ENCODE measurements around the gene AQP12B.
"Not testable (repeated sequence)": the region's sequence is repeated elsewhere in the genome, so short reads cannot be mapped to it uniquely, and the experiment has no call there.

The AQP12B gene

DNA sequence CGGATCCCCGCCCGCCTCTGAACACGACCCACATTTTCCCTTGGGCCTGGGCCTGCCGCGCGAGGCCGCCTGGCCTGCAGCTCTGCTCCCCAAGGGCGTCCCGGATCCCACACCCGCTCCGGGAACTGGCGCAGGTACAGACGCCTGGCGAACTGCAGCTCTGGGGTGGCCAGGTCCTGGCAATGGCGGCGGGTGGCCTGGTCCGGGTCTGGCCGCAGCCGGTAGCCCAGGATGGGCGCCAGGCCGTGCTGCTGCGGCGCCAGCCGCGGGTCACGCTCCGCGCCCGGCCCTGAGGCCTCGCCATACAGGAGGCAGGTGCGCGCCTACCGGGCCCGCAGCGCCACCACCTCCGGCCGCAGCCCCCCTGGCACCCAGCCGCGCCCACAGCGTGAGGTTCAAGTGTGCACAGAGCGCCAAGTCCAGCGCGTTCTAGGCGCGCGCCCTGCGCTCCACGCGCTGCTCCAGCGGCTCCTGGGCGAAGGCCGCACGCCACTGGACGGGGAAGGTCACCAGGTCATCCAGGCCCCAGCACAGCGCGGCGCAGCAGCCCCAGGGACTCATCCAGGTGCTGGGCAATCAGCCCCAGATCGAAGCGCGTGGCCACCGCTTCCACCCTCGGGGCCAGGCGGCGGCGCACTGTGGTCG, 18.5 kb upstream of the AQP12B start:
- no peak for DNase-seq (ENCODE audit: low spot score)

GRCh38 chr2:240700616-240701015, 17.9 kb upstream of the AQP12B start:
- not testable (repeated sequence) for DNase-seq (ENCODE audit: low spot score)

DNA sequence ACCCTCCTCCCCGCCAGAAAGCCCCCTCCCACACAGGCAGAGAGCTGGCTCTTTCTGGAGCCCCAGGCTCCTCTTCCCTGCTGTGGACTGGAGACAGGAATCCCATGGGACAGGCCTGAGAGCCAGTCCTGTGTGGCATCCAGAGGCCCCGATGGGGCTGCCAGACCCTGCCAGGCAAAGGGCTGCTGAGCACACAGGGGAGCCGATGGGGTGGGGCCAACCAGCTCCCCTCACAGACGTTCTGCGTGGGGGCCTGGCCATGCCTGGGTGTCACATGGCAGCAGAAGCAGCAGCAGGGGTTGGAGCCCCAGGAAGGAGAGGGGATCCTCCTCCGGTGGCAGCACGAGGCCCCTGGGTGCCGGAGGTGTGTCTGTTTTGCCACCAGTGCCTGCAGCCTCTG, 17.1 kb upstream of the AQP12B start:
- DNase-seq (ENCODE audit: low spot score) = not testable (repeated sequence)

- not testable (repeated sequence) for DNase-seq (ENCODE audit: low spot score)
Observed at GRCh38 chr2:240698852-240699561, 16.3 kb upstream of the AQP12B start.

DNA sequence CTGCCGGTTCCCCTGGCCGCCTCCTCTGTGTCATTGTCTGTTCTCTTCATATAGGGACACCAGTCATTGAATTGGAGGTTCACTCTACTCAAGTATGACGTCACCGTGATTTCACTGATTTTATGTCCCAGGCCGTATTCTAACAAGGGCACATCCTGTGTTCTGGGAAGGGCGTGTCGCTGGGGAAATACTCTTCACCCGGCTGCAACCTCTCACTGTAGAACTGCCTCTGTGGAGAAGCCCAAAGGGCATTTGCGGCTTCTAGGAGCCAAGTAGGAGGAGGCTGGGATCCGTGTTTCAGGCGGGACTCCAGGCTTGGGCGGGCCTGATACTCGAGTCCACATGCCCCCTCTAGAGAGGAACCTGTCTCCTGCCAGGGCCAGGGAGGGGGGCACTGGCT, 13.8 kb upstream of the AQP12B start:
- DNase-seq (ENCODE audit: low spot score) = not testable (repeated sequence)

GRCh38 chr2:240695593-240695992, 12.9 kb upstream of the AQP12B start:
- not testable (repeated sequence) for DNase-seq (ENCODE audit: low spot score)

DNA sequence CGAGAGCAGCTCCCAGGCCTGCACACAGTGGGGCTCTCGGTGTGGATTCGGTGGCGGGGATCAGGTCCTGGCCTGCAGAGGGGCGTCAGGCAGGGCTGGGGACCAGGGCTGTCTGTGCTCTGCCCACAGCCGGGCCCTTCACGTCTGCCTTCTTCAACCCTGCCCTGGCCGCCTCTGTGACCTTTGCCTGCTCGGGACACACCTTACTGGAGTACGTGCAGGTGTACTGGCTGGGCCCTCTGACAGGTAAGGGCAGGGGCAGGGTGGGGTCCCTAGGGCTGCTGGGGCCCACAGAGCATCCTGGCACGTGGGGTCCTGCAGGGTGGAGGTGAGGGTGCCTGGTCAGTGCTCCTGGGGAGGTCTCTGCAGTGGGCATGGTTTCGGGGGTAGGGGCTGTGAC, 11.6 kb upstream of the AQP12B start:
- not testable (repeated sequence) for DNase-seq (ENCODE audit: low spot score)

GRCh38 chr2:240692583-240693561, 10.2 kb upstream of the AQP12B start:
- not testable (repeated sequence) for DNase-seq (ENCODE audit: low spot score)

- DNase-seq (ENCODE audit: low spot score) = not testable (repeated sequence)
Observed at GRCh38 chr2:240691631-240692420, 9.1 kb upstream of the AQP12B start, which contains the start of gene AQP12A. AQP12A (plus strand) TSS chr2:240691866; CDS start chr2:240691914, 48 bp downstream.

DNA sequence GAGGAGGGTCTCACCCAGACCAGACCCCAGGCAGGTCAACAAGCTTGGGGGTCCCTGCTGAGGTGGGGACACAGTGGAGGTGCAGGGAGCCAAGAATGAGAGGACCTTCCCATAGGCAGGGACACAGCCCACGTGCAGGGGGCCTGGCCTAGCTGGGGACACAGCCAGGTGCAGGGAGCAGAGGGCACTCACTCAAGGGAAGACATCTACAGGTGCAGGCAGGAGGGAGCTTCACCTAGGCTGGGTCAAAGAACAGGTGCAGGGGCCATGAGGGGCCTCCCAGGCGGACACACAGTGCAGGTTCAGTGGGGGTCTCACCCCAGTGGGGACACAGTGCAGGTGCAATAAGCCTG, 8.4 kb upstream of the AQP12B start:
- not testable (repeated sequence) for DNase-seq (ENCODE audit: low spot score)

- not testable (repeated sequence) for DNase-seq (ENCODE audit: low spot score)
Observed at GRCh38 chr2:240690421-240691074, 7.9 kb upstream of the AQP12B start.

DNA sequence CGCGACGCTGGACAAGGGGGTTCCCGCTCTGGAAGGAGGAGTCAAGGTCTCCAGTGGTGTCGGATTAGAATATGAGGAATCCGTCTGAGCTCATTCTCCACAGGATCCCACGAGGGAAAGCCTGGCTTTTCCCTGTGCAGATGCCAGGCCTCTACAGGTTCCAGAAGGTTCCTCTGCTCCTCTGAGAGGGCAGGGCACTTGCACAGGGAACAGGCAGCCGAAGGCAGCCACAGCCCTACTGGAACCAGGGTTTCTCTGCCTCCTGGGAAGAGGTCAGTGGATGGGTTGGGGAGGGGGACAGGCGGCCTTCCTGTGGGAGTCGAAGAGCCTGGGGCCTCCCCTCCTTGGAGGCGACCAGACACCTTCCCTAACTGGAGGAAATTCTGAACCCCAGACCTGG, 7.3 kb upstream of the AQP12B start:
- DNase-seq (ENCODE audit: low spot score) = no peak

- DNase-seq (ENCODE audit: low spot score) = no peak
Observed at GRCh38 chr2:240688553-240688919, 5.9 kb upstream of the AQP12B start.

GRCh38 chr2:240687741-240688552, 5.3 kb upstream of the AQP12B start:
- no peak for DNase-seq (ENCODE audit: low spot score)

DNA sequence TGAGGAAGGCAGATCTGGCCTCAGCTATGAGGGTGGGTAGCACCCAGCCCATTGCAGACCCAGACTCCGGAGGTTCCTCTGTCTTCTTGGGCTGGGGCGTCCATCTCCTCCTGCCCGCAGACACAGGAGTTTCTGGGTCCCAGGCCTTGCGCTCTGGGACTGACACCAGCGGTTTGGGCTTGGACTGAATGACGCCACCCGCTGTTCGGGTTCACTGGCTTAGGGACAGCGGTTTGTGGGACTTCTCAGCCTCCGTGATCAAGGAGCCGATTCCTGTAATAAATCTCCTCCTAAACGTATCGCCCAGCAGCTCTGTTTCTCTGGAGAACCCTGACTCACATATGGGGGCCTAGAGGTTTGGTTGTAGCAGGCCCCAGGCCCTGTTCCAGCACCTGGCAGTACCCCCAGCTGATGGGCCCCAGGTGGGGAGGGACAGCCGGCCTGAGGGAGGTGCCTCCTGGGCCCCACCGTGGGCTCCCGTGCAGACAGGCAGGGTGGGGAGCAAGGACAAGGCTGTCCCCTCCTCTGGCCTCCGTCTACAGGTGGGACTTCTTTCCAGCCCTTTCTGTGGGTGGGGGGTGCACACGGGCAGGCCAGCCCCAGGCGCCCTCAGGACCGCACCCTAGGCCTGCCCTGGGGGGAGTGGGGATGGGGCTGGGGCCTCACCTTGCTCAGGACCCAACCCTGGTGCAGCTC, 4.5 kb upstream of the AQP12B start:
- DNase-seq (ENCODE audit: low spot score) = no peak

DNA sequence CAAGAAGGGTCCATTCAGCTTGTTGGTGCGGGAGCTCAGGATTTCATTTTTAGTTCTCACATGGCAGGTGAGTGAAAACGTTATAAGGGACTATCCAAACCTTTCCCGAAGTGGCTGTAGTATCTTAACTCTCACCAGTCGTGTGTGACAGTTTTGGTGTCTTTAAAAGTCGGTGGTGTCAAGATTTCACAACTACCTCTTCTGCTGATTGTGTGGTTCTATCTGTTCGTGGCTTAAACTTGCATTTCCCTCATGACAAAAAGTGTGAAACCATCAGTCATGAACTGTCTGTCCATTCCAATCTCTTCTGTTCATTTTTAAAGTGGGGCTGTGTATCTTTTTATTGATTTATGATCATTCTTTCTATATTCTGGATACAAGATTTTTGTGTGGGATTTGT, 3.8 kb upstream of the AQP12B start:
- no peak for DNase-seq (ENCODE audit: low spot score)

DNA sequence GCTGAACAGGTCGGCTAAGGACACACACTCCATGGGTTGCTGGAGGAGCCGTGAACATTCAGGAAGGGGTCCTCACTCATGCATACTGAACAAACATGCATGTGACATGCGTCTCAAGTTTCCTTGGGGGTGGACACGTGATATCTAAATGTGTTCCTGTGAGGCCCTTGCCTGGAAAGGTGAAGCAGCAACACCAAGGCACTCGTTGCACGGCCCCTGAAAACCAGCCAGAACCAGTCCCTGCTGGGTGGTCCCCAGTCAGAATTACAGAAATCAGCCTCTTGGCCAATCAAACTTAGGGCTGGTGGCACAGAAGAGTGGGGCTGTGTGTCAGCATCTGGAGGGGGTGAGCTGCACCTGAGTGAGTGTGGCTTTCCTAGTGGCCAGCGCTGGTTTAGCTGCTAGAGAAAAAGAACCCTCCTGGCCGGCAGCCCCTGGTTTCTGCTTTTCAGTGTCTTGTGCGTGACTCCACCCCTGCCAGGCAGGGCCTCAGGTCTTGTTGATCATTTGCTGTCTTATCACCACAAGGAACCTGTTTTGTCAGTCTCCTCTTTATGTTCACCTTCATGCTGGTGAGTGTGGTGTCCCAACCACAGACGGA, 3.2 kb upstream of the AQP12B start:
- no peak for DNase-seq (ENCODE audit: low spot score)

- DNase-seq (ENCODE audit: low spot score) = not testable (repeated sequence)
Observed at GRCh38 chr2:240683980-240684728, 1.5 kb upstream of the AQP12B start.

Measured in activated CD4-positive, alpha-beta T cell treated with anti-CD3 and anti-CD28 coated beads, Interleukin-2, Interleukin-4, amounts not matched to agents 100 ng/mL and 50 ng/mL, durations not matched to agents 16 hours and 8 hours (primary cell).